ENCODE data around the gene ADARB2.

The ADARB2 gene

DNA sequence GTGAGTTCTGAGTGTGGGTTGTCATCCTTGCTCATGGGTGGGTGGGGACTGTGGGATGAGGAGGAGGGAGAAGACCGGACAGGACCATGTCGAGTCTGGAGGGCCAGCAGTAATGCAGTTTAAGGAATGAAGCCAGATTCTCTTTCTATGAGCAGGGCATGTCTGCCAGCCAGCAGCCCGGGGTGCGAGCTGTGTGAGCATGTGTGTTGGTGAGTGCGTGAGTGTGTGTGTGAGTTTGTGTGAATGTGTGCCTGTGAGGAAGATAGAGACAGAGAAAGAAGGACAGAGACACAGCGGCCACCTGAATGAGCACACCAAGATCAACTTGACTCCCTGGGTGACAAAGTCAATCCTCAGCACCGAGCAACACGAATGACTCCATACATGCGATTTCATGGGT lies 52.3 kb downstream of the ADARB2 start:
- DNase-seq (ENCODE audit: low read depth): no peak

DNA sequence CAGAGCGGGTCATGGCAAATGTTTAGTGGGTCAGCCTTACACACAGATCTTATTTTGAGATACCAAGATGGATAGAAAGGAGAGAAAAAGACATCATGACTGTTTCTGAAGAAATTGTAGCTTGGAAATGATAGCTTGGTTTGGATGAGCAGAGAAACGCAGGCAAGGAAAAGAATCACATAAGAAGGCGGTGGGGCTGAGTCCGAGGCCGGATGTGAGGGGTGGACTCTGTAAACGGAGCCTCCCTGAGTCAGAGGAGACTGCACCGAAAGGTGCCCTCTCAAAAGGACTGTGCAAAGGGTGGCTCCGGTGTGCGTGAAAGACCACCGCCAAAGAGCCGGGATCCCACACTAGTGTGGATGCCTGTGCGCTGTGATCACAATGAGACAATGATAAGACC lies 53.7 kb downstream of the ADARB2 start:
- no peak for DNase-seq (ENCODE audit: low read depth)

DNA sequence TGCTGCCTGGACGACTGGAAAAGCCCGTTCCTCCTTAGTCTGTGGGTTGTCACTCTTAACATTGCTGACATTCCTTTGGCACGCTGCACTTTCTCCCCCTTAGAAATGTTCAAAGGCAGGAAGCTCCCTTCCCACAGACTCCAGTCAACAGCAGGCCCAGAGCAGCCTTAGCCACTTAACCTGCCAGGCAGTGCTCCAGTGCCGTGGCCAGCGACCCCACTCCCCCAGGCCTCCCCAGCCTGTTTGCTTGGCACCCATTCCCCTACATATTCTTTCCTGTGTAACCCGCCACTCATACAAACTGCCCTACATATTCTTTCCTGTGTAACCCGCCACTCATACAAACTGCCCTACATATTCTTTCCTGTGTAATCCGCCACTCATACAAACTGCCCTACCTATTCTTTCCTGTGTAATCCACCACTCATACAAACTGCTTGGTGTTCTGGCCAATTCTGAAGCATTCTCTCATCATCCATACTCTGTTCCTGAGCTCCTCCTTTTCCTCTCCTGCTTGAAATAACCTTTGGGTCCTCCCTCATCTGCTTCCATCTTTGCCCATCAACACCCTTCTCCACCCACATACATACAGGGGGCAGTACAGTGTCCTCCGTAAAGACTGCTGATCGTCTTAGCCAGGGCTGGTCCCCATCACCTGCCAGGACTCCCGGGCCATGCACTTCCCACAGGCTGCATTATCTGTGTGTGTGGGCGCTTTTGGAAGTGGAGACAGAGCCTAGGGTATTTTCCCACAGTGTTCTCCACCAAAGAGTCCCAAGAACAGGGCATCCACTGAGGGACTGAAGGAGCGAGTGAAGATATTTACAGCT lies 57.3 kb downstream of the ADARB2 start:
- no peak for DNase-seq (ENCODE audit: low read depth)

DNA sequence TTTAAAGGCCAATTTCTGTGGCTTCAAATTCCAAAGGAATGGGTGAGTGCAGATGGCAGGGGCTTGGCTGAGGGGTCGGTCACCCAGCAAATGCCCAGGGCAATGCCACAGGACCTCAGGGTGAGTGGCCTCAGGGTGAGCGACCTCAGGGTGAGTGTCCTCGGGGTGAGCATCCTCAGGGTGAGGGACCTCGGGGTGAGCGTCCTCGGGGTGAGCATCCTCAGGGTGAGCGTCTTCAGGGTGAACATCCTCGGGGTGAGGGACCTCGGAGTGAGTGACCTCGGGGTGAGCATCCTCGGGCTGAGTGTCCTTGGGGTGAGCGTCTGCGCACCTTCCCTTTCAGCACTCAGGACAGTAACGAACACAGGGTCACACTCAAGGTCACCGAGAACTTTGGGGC lies 59.2 kb downstream of the ADARB2 start:
- no peak for DNase-seq (ENCODE audit: low read depth)

GRCh38 chr10:1677307-1677939 lies 59.9 kb downstream of the ADARB2 start:
- no peak for DNase-seq (ENCODE audit: low read depth)

DNA sequence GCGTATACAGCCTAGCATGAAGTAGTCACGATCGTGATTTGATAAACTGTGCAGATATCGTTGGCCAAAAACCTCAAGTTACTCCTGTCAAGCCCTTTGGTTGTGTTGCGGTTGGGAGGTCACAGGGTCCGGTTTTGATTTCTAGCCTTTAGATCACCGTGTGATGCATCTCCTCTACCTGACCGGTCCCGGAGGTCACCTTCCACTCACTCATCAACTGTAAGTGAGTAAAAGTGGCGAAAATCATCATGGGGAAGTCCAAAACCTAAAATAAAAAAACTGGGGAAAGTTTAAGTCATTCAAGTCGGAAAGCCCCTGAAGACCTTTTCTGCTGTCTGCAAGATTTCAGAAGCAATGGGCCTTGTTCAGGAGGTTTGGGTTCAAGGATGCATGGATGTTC lies 62.8 kb downstream of the ADARB2 start:
- DNase-seq (ENCODE audit: low read depth): no peak

GRCh38 chr10:1673568-1674345 lies 63.6 kb downstream of the ADARB2 start:
- DNase-seq (ENCODE audit: low read depth): no peak

- DNase-seq (ENCODE audit: low read depth): no peak
These were observed 65.1 kb downstream of the ADARB2 start for GRCh38 chr10:1672001-1672781.

GRCh38 chr10:1671366-1672000 lies 65.8 kb downstream of the ADARB2 start:
- DNase-seq (ENCODE audit: low read depth): no peak

DNA sequence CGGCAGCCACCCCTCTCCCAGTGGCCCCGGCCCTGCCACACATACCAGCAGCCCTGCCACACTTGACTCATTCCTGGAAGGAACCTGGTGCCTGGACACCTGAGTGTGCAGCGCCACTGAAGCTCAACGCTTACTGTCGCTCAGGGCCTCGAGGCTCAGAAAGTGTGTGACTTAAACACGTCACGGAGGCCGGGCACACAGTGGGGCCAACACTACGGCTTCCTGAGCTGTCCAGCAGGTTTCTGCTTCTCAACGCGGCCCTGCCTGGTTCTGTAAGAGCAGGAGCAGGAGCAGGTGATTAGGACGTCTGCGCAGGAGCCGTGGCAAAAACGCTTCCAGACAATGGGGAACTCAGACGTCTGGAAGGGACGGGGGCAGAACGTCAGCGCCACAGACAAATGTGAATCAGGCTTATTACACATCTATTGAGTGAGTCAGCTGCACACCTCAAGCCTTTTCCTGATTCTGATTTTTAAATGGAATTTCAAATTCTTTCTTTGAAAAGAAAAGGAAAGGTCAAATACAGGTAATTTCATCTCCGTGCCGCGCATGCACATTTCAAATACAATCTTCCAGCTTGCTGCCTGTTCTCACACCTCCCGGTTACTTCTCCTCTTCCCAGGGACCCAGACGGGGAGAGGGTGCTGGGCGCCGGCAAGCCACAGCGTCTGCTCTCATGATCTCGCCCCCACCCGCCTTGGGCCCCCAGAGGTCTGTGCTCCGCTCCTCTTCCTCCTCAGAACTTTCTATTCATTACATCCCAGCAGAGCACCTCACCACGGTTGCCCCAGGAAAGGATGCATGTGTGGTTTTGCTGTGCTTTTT lies 66.6 kb downstream of the ADARB2 start:
- no peak for DNase-seq (ENCODE audit: low read depth)

- no peak for DNase-seq (ENCODE audit: low read depth)
These were observed 67.9 kb downstream of the ADARB2 start for GRCh38 chr10:1669433-1669832.

DNA sequence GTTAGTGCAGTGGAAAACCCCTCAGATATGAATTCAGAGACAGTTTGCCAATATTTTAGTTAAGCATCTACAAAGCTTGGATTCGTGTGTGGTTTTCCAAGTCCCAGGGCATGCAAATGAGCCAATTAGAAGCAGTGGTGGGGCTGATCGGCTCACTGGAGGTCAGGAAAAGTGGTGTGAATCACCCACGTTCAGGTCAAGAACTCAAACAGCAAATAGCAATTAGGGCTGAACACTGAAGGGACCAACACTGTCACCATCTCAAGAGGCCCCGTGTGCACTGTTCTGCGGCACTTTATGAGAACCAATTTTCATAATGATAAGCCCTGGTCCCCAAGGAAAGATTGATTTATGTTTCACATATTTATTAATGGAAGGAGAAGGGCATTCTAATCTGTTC lies 68.9 kb downstream of the ADARB2 start:
- no peak for DNase-seq (ENCODE audit: low read depth)

DNA sequence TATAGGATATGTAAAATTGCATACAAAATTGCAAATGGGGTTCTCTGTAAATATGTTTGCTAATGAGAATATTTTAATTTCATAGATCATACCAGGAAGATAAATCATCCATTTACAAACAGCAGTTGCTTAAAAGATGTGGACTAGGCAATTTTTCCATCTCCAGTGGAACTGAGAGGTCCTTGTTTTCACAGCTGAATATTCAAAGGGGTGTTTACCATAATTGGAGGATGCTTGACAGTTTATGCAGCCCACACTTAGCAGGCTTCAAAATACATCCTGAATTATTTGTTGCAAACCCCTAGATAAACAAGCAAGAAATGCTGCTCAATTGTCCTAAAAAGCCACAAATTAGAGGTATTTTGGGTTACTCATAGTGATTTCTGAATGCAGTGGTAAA lies 69.9 kb downstream of the ADARB2 start:
- DNase-seq (ENCODE audit: low read depth): no peak

DNA sequence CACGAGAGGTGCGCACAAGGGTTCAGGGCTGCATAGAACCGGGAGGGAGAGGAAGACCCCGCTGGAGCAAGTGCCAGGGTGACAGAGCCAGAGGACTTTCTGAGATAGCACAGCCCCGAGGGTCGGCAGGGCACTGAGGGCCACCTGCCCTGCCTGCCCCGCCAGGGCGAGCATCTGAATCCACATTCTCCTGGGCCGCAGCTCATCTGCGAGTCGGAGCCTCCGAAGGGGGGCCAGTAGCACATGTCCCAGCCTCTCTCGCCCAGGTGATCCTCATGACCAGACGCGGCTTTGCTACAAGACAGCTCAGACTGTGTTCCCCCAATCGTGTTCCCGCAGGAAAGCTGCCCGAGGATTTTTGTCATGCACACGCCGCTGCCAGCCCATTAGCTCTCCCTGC lies 71.2 kb downstream of the ADARB2 start:
- no peak for DNase-seq (ENCODE audit: low read depth)

- DNase-seq (ENCODE audit: low read depth): no peak
These were observed 71.6 kb downstream of the ADARB2 start for GRCh38 chr10:1665681-1666080.

DNA sequence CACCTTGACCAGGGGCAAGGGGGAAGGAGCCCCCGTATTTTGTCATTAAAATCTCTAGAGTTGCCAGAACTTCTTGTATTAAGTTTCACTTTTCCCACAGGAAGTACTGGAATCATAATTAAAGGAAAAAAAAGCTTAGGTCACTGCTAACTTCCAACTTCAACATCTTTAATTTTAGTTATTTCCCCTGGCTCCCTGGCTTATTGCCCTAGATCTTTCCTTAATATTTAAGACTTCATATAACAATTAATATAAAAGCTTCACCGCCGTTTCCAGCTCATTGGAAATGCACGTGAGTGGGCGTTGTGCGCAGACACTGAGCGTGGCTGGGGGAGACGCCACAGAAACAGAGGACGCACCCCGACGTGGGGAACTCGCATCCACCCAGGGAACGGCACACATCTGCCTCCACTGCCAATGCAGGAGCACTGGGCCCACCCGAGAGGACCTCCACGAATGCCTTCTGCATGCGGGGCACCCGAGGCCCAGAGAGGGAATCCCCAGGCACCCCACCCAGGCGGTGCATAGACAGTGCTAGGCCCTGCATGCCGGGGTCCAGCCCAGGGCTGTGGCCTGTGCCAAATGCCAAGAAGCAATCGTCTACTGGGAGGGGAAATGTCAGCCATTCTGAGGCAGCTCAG lies 72.2 kb downstream of the ADARB2 start:
- no peak for DNase-seq (ENCODE audit: low read depth)

DNA sequence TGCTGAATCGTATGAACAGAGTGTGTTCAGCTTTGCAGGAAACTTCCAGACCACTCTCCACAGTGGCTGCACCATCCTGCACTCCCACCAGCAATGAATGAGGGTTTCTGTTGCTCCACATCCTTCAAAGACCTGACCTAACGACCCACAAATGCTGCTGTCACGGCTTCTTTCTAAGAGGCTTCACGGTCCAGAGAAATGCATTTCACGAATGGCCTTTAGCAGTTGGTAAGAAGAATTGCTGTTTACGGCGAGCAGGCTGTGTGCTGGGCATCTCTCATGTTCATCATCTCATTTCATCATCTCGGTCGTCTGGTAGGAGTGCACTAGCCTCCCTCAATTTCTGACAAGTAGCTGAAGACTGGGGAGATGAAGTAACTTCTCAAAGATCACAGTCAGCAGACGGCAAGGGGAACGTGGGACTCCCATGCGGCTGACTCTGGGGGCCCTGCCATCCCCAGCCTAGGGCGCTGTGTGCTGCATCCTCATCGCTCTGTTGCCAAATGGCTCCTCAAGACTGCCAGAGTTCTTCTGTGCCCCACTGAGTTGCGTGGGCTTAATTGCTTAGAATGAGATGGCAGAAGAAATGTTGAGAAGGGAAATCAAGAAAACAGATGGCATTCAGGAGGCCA lies 72.9 kb downstream of the ADARB2 start:
- DNase-seq (ENCODE audit: low read depth): no peak

DNA sequence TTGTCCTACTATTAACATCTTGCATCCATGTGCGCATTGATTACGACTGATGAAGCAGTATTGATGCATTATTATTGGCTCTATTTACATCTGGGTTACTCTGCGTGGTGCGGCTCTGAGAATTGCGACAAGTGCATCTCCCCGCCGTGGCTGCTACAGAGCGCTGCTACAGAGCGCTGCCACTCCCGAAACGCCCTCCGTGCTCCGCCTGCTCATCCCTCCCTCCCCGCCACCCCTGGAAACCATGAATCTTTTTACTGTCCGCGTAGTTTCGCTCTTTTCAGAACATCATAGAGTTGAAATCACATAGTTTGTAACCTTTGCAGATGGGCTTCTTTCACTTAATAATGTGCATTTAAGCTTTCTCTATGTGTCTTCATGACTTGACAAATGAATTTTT lies 74.1 kb downstream of the ADARB2 start:
- no peak for DNase-seq (ENCODE audit: low read depth)

DNA sequence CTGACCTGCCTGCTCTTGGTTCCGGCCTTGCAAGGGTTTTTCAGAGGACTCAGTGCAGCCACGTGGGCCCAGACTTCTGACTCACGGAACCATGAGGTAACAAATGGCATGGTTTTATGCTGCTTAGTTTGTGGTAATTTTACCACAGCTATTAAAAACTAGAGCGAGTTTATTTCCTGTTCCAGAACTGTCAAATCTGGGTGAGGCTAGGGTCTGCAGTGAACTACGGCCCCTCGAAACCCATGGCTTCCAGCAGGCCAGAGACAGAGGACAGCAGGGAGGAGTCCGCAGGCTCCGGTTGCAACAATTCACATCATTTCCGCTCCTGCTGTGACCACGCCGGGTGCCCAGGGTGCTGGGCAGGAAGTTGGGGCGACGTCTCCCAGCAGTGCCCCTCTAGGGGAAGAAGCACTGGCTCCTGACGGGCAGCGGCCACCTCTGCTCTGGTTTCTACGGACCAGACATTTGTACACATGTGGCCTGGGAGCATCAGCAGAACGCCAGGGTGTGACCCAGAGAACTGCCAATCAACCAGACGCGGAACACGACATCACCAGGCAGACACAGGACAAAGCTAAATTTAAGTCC lies 74.8 kb downstream of the ADARB2 start:
- no peak for DNase-seq (ENCODE audit: low read depth)
